HG02943 (cell line): ENCODE data around the gene MBLAC2.

Source experiments
- ATAC-seq: cut with Tn5 transposase; IDR thresholded peaks from one replicate; pipeline ENCODE4 v1.9.1; 2021; ENCODE audit warnings: mild to moderate bottlenecking, low read depth, moderate library complexity; ENCODE audit not compliant: unreplicated experiment

MBLAC2 gene

DNA sequence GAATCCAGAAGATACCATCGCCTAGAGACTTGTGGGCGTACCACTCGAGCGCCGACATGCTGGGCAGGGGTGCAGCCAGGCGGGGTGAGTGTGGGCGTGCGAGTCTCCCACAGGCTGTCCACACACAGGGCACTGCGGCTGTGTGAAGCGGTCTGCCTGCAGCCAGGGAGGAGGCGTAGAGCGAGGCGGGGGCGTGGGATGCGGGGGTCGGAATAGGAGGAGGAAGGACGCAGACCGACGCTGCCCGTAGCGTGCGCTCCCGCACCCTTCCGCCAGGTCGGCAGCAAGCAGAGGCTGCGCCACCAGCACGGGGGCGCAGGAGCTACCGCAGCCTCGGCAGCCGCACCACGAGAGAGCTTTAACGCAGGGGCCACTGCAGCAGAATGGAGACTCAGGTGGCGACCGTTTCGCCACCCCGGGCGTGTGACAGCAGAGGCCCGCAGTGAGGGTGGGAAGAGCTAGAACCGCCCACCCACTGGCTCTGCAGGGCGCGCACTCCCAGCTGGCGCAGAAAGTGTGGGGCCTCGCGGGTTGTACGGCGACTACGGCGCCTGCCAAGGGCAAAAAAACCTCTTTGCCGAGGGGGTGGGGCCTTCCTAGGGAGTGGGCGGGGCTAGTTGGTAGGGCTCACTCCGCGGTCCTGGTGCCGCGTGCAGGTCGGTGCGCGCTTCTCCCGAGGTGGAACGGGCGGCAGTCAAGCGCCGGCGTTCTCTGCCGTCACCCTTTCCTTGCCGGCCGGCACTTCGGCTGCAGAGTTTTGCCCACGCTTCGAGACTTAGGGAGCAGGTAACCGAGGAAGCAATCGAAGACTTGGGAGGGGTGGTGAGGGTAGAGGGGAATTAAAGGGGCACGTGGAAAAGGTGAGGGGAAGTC, at the start of gene MBLAC2, which contains the start of gene POLR3G:
Gene MBLAC2, minus strand, starts transcription at position 537 of the 873 bp plus-strand sequence. Its CDS starts 479 bp downstream, at position 58.
Gene POLR3G, plus strand, starts transcription at position 630 of the 873 bp plus-strand sequence. CDS start 10,704 bp downstream, outside the sequence.
- peak; percentile 78 for ATAC-seq

DNA sequence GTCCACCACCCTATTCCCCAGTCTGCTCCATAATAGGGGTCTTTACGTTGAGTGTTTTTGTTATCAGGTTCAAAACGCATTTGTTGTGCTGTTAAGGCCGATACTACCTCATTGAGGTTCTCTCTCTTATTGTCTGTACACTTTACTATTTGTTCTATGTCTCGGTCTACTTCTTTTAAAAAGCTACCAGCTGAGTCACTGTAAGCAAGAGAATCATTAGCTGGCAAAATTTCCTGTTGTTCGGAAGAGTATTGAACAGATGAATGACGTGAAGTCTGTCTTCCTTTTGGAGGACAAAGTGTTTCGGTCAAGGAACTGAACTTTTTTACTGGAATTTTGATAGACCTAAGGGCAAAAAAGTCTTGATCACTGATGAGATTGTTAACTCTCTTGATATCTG, 44.5 kb upstream of the MBLAC2 start:
- no peak for ATAC-seq

DNA sequence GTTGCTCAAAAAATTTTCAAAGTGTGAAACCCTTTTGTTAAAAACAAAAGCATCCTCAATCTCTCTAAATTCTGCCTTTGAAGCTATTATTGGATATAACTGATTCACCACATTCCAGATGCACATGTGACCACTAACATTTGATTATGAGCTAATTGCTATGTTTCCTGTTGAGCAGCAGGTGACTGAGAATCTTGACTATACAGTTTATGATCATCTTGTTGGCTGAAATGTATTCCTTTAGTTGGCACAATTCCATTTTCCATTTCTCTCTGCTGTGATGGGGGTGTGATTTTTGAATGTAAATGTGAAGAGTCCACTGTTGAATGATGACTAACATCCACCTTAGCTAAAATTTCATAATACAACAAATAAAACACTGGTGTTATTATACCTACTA, 44.1 kb upstream of the MBLAC2 start:
- ATAC-seq, result no peak

DNA sequence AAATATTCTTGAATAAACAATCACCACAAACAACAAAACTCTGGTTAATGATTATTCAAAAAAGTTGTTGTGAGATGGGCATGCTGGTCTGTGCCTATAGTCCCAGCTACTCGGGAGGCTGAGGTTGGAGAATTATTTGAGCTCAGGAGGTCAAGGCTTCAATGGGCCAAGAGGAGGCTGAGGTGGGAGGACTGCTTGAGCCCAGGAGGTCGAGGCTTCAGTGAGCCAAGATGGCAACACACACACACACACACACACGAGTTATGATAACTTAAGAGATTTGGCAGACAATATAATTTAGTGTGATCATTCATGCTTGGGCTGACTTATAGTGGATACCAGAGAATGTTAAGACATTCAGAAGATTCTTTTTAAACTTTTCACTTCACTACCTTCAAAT, 39.9 kb upstream of the MBLAC2 start:
- no peak for ATAC-seq

DNA sequence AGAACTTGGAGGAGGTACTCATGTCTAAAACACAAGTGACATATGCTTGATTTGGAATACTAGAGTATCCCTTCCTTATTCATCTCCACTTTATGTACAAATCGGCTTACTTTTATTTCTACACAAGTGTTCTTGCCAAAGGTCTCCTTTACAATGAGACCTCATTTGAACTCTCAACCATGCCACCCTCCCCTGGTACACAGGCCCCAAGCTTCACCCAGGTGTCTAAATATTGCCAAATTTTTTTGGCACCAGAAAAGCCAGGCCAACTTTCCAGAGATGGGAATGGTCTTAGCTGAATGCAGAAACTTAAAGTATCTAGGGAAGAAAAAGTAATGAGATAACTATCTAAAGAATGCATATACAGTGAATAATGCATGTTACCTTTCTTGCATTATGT, 35.9 kb upstream of the MBLAC2 start:
- no peak for ATAC-seq

DNA sequence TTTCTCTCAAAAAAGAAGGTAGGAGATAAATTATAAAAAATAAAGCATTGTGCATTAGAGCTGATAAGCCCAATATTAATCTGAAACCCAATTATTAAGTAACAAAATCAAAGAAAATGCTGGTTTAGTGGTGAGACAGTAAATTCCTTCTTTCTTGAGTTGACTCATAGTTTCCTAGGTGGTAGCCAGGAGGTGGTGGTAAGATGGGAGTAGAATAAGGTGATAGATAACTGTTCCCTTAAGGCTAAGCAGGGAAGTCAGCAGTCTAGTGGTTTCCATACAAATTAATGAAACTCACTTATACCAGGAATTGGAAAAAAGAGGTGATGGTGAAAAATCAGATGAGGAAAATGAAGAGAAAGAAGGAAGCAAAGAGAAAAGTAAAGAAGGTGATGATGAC, 31.6 kb upstream of the MBLAC2 start:
- ATAC-seq, result no peak

DNA sequence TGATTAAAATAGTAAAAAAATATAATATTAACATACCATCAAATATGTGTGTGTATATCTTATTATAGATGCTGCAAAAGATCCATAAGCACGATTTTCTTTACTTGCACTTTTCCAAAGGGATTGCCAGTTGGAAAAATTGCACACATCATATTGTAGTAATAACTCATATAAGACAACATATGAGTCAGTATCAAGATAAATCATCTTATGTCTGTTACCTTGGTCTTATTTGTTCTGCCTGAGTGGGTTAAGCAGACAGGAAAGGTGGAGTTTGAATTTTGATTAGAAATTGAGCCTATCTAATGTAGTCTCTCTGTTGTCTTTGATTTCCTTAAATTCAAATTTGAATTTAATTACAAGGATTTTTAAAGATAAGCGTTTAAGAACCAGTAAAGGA, 30.2 kb upstream of the MBLAC2 start:
- ATAC-seq, result no peak

DNA sequence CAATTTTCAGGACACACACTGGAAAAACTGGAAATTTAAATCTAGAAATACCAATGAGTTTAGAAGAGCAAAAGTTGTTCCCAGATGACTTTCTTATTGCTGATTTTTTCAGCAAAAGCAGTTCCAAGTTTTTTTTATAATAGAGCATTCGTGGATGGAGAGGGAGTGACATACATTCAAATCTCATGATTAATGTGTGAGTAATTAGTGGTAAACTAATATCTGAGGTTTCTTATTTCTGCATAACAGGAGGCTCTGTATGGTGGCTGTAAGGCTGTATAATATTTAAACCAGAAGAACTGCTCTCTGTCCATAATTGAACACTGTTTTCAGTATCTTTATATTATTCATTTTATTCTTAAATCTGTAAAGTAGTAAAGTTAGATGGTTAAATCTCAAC, 29.0 kb upstream of the MBLAC2 start:
- no peak for ATAC-seq

DNA sequence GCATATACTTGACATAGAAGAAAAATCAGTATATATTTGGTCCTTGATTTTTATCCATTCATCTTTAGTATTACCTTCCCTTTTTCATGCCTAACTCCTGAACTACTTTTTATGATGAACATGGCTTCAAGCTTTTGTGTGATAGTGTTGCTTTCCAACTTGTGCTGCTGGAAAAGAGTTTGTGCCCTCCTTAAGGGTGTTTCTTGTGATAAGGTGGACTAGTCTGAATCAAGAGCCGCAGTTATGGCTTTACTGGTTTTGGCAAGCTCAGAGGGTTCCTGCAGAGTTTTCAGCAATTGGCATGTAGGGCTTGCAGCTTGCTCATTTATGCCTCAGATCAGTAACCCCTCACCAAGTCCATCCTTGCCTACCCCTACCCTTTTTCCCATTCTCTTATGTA, 20.6 kb upstream of the MBLAC2 start:
- ATAC-seq, result no peak

DNA sequence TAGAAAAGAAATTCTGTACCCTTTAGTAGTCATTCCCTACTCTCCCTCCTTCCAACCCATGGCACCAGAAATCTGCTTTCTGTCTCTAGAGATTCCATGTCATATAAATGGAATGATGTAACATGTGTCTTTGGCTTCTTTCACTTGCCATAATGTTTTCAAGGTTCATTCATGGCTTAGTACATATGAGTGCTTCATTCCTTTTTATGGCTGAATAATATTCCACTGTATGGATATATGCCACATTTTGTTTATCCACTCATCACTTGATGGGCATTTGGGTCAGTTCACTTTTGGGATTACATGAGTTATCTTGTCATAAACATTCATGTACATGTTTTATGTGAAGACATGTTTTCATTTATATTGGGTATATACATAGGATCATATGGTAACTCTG, 19.5 kb upstream of the MBLAC2 start:
- ATAC-seq, result no peak

DNA sequence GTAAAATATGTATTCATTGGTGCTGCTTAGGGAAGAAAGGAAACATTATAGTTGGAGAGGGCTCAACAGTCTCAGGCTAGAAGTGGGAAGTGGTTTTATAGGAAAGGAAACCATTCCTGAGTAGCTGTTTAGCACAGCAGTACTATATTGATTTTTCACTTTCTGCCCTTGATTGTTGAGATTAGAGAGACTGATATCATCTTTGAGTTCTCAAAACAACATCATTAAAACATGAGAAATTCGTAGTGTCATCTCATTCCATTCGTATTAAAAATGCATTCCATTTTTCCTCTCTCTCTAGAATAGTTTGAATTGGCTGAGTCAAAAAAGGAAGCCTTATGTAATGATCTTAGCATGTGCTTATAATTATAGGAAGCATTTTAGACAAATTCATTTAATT, 14.2 kb upstream of the MBLAC2 start:
- no peak for ATAC-seq

DNA sequence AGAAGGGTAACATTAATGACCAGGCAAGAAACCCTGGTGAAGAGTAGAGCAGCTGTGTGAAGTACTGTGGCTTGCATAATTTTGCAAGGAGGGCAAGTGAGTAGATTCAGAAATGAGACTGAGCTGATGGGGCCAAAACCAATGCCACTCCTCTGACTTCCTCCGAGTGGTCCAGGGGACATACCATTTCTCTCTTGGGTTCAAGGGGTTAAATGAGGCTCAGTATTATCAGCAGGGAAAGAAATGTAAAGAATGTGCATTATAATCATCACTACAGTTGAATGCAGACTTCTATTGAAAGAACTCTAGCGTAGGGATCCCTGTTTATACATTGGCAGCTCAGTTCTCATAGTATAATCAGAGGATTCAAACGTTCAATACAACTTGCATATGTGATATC, 10.0 kb upstream of the MBLAC2 start:
- no peak for ATAC-seq

DNA sequence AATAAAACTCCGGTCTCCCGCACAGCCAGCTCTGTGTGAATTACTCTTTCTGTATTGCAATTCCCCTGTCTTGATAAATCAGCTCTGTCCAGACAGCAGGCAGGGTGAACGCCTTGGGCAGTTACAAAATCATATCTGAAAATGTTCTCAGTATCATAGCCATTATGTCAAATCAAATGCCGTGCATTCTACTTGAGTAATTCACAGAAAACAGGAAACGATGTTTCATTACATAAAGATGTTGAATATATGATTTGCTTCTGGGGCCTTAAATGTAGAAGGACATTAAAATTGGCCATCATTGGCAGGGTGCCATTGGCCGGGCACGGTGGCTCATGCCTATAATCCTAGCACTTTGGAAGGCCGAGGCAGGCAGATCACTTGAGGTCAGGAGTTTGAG, 8.6 kb upstream of the MBLAC2 start:
- ATAC-seq, result no peak

DNA sequence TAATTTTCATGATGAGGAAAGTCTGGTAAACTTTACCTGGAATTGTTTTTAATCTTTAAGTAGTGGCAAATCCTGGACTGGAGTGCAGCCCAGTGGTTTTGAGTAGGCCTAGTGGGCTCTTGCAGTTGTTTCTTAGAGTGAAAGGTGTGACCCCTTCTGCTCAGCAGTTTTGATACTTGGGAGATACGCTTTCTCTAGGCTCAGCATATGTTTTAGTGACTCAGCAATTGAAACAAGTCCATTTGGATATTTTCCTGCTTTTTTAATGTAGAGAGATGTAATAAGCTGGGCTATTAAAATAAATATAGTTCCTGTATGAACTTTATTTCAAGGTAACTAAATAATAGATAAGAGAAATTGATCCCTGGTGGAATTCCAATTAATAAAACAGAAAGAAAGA, 6.1 kb upstream of the MBLAC2 start:
- ATAC-seq, result no peak

DNA sequence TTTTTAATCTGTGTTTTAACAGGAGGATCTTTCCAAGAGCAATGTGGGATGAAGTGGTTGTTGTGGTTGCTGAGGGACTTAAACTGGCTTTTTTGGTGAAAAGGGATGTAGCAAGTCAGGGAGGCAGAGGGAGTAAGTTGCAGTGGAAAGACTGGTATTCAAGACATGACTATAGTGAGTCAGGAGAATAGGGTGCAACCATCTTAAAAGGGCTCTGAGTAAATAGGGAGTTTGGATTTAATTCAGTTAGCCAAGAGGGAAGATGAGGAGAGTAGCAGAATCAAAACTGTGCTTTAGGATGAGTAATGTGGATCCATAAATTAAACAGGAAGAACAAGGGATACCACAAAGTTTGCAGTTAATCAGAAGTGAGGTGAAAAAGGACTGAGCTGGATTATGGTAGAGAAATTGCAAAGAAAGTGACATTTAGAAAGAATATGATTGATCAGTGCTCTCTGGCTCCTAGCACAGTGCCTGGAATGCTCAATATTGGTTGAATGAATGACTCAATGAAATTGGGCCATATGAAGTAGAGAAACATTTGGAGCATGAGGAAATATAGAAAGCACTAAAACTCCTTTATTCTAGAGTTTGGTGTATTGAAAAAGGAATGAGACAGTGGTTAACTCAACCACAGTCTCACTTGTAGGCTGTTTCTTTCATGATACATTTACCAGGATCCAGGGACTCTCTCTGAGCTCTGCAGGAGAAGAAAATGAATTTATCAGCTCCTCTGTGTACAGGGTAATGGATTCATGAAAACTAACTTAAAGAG, 5.2 kb upstream of the MBLAC2 start:
- no peak for ATAC-seq

DNA sequence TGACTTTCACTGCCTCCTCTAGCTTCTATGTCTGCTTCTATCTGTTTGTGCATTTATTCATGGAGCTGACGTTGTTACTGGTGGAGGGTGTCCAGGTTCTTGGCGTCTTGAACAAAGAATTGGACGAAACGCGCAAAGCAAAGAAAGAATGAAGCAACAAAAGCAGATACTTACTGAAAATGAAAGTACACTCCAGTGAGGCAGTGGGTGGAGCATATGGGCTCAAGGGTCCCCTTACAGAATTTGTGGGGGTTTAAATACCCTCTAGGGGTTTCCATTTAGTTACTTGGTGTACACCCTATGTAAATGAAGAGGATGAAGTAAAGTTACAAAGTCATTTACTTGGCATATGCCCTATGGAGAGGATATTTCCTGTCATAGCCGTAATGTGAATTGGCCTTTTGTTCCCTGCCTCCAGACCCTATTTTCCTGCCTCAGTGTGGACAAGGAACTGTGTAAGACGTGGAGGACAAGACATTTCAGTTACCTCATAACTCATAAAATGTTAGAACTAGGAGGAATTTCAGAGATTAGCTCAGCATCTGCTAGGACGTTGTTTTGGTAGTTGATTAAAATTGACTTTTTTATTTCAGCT, 3.1 kb upstream of the MBLAC2 start:
- no peak for ATAC-seq

DNA sequence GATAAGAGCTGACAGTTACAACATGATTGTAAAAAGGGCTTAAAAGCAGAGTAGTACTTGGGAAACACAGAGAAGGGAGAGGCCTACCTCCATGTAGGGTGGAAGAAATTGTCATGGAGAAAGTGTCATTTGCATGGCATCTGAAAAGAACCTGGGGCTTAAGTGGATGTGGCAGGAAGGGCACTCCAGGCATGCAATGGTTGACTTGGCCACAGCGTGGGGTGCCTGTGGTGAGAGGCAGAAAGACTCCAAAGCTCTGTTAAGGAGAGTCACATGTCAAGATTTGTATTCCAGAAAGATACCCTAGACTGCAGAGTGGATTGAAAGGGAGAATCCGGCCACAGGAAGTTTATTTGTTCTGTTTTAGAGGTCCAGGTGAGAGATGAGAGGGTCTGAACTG, 2.5 kb upstream of the MBLAC2 start:
- ATAC-seq, result no peak

DNA sequence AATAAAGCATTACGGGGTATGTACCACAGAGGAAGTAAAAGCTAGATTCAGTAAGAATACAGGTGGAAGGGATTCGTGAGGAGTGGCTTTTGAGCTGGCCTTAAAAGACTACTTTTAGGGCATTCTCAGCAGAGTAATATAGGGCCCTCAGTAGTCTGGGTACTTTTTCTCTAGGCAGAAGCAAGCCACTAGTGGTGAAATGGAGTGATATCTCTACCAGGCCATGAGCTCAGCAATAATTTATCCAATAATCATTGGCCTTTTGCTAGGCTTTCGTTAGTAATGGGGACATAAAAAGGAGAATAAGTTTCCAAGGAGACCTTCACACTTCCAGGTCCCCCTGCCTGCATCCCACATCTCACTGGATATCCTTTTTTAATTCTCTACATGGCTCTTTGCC, 1.8 kb upstream of the MBLAC2 start:
- ATAC-seq, result no peak

DNA sequence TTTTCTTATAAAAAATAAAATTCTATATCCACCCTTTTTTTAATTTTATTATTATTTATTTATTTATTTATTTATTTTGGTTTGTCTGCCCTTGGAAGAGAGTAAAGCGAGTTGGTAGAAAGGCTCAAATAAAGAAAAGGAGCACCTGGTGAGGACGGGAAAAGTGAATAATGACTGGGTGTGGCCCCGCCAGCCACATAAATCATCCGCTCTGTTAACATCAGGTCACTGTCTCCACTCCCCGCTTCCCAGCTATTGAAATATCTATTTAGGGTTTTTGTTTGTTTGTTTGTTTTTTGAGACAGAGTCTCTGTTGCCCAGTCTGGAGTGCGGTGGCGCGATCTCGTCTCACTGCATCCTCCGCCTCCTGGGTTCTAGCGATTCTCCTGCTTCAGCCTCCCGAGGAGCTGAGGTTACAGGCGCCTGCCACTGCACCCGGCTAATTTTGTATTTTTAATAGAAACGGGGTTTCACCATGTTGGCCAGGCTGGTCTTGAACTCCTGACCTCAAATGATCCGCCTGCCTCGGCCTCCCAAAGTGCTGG, 937 bp upstream of the MBLAC2 start:
- no peak for ATAC-seq

DNA sequence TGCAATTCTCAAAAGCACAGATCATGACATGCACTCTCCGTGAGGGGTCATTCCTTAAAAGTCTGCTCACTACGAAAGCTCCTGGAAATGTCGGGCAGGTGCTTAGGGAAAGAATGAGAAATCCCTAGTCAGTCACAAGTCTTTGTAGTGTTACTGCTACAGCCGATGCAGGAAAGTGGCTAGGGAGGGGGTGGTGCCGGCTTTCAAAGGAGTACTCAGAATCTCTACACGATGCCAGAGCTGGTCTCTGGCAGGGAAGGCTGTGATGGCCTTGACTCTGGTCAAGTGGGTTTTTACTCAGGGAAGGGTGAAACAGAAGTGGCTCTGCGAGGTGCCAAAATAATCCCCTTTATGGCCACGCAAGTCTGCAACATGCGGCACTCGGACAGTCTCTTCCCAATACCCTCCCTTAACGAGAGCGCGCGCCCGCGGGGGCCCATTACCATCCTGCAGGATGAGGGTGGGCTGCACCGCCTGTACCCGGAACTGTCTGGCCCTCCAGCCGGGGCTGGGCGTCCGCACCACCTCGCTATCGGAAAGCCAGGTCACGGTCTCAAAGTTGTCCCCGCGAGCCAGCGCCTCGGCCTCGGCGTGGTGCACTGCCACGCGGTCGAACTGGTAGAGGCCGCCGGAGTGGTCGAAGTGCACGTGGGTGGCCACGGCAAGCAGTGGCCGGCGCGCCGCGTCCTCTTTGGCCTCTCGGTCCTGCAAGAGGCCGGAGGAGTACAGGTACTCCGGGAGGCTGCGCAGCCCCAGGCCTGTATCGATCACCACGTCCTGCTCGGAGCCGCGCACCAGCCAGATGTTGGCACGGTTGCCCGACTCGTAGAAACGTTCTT, 956 bp downstream of the MBLAC2 start:
- ATAC-seq, result peak; percentile 18
